ENCODE measurements around the gene IGSF5.
"Not testable (repeated sequence)": the region's sequence is repeated elsewhere in the genome, so short reads cannot be mapped to it uniquely, and the experiment has no call there.

IGSF5 gene

DNA sequence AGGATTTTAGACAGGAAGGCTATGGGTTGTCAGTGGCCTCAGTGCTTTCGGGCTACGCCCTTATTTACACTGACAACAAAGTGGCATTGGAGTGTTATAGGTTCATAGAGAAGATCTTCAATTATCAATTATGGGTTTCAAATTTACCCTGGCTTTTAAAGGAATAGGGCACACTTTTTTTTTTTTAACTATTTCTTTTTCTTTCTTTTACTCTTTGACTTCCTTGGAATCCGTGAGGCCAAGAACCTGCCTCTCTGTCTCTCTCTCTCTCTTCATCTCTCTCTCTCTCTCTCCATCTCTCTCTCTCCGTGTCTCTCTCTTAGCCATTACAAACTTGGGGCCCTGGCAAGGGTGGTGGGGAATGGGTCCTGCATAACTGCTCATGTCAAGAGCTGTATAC lies at the start of gene IGSF5:
IGSF5 (plus strand) TSS at position 301 of the 400 bp plus-strand sequence. CDS start 327 bp downstream, outside the sequence.
- DNase-seq: not testable (repeated sequence)

DNA sequence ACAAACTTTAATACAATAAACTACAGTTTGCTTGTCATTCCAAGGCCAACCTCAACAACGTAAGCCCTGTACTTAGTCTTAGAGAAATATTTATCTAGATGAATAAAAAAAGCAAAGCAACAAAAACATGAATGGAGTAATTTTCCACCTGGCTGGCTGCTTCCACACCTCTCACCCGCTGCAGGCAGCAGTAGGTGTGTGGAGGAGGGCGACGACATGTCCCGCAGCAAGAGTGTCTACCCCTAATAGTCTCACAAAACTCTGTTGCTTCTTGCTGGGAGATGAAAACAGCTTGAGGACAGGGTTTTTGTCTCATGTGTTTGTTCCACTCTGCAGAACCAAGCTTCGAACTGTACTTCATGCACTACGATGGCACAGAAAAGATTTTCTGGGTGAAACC lies 48.8 kb upstream of the IGSF5 start:
- DNase-seq: no peak

DNA sequence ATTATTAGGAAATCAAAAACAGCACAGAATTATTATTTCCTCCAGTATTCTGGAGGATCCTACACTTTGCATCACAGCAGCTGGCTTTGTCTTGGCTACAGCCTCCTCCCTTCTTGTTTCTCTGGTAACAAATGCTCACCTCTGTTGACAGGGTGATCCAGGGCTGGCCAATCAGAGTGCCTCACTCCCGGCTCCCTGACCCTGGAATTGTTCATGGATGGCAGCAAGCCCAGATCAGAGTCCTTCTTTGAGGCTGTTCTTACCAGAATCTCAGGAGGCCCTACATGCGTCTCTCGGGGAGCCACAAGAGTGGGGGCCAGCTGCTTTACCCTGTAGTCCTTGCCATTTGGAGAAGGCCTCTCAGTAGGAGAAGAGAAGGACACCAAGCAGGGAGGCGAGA lies 48.4 kb upstream of the IGSF5 start:
- no peak for DNase-seq

DNA sequence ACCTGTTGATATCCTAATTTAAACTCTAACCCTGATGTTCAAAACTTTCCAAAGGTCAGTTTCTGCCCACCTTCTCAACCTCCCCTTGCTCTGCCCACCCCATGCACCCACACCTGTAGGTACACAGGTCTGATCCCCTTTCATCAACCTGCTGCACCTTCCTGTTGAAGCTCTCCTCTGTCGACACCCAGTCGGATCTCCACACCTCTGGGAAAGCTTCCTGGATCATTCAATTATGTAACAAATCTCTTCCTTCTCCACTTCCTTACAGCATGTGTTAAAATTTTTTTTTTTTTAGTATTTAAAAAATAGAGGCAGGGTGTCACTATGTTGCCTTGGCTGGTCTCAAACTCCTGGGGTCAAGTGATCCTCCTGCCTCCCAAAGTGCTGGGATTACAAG lies 44.7 kb upstream of the IGSF5 start:
- no peak for DNase-seq

DNA sequence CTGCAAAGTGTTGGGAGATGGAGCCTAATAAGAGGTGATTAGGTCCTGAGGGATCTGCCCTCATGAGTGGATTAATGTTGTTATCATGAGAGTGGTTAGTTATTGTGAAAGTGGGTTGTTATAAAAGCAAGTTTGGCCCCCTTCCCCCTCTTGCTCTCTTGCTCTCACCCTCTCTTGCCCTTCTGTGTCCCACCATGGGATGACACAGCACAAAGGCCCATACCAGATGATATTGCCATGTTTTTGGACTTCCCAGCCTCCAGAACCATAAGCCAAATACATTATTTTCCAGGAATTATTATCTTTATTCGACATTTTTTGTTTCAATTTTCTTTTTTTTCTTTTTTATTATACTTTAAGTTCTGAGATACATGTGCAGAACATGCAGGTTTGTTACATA lies 41.4 kb upstream of the IGSF5 start:
- no peak for DNase-seq

DNA sequence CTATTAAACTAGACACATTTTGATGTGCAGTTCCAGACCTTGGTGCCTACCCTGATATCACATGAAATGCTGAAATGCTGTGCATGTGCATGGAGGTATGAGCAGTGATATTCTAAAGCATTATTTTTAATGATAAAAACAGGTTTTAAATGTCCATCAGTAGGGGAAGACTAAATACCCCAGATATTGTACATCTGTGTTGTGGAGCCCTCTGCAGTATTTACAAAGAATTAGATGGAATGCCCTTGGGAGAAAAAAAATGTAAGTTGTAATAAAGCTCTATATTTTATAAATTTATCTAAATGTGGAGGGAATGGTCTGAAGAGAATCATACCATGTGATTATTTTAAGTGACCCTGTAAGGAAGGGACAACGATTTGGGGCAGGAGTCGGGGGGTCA lies 39.1 kb upstream of the IGSF5 start:
- no peak for DNase-seq

DNA sequence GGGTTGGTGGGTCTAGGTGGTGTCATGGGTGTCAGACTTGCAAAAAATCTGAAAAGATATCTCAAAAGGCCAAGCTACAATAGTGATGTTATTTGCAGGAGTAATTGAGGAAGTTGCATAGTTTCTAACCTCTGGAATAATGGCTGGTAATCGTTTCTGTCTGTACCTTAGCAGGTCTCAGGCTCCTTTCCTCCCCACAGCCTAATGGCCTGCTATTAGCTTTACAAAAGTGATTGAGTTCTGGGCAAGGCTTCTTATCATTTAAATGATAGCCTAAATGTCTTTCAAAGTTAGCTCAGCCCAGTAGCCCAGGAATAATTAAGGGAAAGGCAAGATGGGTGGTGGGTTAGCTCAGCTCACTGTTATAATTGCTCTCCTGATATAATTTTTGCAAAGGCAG lies 37.7 kb upstream of the IGSF5 start:
- DNase-seq: no peak

DNA sequence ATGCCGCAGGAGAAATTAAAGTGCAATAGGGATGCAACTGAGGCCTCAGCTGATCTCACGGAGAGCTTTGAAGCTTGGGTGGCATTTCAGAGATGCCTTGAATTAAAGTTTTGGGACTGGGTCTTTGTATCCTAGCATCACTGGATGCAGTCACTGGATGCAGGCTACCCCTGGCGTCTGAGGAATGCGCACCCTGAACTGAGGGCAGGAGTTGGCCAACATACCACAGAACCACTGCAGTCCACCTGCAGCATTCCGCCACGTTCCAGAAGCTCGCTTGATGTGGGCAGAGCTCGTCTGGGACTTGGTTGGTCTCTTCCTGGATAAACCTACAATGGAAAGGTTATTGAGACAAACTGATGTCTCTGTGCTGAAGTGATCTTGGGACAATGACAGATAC lies 34.1 kb upstream of the IGSF5 start:
- DNase-seq: no peak

DNA sequence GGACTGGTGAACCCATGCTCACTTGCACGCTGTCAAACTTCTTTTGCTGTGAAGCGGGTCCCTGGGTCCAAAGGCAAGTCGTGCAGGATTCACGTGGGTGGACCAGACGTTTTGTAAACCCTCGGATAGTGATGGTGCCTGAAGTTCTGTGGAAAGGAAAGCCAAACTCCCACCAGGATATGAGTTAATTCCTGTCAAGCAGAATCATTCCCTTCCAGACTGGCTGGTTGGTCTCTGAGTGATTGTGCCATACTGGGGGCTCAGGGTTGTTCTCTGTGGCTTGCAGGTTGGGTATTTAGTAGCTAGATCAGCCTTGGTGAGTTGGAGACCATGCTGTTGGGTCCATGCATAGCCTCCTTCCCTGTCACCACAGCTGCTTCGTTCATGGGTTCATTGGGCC lies 32.7 kb upstream of the IGSF5 start:
- no peak for DNase-seq

DNA sequence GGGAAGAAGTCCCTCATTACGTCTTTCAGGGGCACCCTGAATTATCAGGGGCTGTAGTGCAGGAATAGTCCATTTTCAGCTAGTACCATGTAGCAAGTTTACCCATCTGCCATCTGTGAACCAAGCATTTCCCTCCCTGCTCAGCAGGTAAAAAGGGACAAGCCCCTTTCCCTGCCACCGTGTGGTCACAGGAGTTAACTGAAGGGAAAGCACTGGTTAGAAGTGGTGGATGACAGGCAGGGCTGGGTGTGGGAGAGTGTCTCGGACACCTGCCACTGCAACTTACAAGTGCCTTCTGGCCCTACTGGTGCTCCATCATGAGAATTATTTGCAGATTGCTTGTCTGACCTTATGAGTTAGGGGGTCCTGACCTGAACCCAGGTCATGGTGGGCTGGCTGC lies 32.0 kb upstream of the IGSF5 start:
- DNase-seq: no peak

DNA sequence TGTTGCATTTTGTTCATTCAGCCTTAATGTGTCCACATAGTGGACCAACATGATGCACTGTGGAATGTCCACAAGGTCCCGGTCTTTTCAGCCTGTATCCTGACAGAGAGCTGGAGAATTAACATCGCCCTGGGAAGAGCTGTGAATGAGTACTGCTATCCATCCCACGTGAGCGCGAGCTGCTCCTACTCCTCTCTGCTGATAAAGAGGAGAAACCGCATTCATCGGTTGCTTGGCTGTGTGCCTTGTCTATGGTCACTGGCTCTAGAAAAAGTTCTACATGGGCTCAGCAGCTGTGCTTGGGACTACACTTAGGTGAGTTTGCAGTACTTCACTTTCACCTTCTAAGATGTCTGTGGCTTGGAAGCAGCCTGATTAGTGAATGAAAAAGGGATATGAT lies 31.1 kb upstream of the IGSF5 start:
- DNase-seq: no peak

DNA sequence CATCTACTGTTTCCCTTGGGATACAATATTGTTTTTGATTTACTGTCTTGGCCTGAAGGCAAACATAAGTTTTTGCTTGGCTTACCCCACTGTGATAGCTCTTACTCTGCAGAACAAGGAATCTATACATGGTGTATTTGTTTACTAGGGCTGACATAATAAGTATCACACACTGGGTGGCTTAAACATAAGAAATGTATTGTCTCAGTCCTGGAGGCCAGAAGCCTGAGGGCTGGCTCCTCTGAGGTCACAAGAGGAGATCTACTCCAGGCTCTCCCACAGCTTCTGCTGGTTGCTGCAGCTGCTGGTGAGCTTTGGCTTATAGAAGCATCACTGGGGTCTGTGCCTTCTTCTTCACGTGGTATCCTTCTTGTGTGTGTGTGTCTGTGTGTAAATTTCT lies 30.7 kb upstream of the IGSF5 start:
- DNase-seq: no peak

DNA sequence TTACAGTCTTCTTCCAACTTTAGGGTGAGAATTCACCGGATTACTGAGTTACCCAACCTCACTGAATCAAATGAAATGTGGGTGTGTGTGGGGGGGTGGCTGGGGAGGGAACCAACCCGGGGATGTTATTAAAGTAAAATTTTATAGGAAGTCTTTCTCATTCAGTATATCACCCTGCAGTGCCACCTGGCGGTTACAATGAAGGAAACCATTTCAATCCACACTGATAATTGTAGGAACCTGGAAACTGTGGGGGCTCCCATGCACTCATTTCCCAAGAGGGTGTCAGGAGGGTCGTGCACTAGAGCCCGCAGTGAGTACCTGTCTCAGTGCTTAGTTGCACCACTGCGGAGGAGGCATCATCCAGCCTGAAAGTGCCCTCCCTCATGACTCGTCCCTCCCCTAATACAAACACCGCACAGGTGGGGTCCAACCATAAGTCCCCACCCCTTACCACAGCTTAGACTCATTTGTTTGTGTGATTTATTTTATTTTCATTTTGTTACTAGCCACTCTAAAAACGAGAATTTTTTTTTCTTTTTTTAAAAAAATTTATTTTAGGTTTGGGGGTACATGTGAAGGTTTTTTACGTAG lies 29.1 kb upstream of the IGSF5 start:
- peak; percentile 19 for DNase-seq

DNA sequence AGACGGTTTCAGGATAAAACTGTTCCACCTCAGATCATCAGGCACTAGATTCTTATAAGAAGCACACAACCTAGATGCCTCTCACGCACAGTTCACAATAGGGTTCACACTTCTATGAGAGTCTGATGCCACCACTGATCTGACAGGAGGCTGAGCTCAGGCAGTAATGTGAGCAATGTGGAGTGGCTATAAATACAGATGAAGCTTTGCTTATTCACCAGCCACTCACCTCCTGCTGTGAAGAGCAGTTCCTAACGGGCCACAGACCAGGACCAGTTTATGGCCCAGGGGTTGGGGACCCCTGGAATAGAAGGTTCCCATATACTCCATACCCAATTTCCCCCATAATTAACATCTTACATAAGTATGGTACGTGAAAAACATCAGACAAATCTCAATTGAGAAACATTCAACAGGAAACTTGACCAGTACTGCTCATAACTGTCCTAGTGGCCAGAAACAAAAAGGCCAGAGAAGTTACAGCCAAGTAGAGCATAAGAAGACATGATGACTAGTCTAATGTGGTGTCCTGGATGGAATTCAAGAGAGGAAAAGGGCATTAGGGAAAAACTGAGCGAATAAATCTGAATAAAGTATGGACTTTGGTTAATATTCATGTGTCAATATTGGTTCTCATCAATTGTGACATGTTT lies 24.7 kb upstream of the IGSF5 start:
- DNase-seq: no peak

DNA sequence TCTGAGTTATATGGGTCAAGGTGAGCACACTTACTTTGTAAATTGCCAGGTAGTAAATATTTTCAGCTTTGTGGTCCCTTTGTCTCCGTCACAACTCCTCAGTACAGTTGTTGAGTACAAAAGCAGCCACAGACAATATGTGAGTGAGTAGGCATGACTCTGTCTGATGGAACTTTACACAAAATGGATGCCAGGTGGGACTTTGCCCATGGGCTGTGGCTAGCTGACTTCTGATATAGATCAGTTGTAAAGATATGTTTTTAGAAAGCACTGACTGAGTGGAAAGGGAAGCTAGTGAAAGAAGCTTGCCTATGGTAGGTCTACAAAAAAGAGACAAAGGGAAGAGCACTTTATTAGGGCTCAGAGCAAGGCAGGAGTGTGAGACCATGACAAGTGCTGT lies 23.1 kb upstream of the IGSF5 start:
- no peak for DNase-seq

DNA sequence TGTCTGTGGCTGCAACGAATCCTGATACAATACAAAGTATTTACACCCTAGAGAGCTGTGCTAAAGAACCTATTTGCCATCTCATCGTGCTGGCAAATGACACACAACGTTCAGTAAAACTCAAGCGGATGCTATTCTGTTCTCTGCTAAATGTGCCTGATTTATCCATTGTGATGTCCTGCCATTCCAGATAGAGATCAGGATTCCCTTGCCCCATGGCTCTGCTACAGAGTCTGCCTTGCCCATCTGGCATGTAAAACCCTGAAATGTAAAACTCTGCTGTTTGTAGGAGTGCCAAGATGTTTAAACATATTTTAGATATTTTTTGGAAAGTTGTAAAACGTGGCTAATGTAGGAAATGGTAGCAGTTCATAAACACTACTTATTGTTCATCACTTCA lies 20.0 kb upstream of the IGSF5 start:
- DNase-seq: no peak

DNA sequence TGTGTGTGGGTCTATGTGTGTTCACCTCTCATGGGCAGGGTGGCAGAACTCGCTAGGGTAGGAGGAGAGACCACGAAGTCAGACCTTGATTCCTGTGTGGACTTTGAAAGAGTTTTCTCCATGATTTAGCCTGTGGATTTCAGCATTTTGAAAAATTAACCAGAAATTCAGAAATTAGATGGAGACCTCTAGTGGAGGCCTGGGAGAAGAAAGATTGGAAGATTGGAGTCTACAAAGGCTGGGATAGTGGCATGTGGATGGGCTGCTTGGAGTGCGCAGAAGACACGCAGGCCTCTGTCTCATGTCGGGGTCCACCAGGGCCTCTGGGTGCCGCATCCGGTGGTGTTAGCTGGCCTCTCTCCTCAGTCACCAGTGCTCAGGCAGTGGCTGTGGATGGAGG lies 18.9 kb upstream of the IGSF5 start:
- no peak for DNase-seq

DNA sequence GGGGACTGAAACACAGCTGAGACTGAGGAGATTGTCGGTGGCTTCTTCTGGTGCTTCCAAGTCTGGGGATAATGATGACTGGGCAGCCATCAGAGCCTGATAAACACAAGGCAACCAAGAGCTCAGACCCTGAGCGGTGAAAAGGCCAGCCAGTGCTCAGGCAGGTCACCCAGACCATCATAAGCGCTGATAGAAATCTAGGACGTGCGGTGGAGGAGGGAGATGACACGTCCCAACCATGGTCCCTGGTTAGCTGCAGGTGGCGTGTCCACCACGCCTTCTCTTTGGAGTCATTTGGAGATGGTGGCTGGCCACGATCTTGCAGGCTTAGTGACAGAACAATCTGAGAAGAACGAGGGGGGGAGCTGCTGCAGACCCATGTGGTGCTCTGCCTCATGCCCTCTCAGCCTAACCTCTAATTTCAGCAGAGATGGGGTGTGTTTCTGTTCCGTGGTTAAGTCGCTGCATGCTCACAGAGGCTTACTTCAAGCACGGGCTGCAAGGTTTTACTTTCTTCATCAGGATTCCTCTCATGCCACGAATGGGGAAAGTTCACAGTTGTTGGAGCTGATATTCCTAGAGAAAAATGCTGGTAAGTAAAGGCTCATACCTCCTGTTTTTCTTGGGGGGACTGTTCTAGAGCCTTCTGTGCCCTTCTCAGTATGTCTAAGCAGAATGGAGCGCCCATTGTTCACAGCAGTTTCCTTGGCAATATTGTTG lies 17.4 kb upstream of the IGSF5 start:
- DNase-seq: no peak

DNA sequence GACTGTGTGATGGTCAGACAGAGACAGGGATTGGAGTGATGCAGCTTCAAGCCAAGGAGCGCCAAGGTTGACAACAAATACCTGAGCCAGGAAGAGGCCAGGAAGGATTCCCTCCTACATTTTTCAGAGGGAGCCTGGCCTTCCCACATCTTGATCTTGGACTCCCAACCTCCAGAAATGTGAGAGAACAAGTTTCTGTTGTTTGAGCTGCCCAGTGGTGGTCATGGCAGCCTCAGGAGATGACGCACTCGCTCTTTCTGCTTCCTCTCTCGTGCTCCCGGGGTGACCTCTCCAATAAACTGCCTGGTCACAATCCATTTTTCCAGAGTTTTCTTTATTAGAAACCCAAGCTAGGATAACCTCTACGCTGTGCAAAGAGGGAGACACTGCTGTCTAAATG lies 16.6 kb upstream of the IGSF5 start:
- no peak for DNase-seq

DNA sequence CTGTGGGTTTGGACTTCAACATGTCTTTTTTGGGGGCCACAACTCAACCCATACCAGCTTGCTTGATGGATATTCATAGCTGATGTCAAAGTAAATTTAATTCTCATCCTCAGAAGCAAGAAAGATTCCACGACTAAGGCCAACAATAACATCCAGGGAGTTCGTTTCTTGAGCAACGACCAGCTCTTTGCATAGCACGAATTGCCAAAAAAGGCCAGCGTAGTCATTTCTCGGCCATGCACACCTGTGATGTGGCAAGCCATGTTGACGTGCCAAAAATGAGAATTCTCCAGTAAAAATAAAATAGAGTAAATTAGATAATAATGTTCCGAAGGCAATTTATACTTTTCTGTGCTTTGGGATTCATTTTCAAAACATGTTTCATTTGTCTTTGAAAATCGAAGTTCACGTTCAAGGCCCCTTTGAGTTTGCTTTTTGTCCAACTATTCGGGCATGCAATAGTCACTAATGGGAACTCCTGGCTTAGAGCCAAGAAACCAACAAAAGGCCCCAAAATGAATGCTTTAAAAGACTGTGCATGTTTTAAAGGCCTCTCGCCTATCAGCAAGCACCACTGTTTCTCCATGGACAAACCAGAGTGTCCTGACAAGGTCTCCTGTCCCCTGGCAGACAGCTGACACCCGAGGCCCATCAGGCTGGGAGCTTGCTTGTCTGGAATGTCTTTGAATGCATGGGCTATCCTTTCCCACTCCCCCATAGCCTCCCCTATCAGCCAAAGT lies 14.4 kb upstream of the IGSF5 start:
- DNase-seq: no peak

DNA sequence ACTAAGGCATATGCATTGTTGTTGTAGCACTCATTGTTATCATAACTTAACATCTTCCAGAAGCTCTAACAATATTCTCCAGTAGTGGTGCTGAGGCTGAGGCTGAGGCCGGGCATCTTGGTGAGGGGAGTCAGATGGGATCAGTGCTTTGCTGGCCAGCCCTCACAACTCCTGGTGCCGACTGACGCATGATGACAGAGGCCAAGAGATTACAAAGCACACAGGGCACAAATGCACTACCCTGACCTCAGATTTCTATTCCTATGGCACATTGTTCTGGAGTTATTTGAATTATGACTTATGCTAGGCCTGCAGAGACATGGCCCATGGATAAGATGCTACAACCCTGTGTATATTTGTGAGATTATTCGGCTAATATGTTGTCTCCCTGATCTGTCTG lies 8.3 kb upstream of the IGSF5 start:
- DNase-seq: no peak

DNA sequence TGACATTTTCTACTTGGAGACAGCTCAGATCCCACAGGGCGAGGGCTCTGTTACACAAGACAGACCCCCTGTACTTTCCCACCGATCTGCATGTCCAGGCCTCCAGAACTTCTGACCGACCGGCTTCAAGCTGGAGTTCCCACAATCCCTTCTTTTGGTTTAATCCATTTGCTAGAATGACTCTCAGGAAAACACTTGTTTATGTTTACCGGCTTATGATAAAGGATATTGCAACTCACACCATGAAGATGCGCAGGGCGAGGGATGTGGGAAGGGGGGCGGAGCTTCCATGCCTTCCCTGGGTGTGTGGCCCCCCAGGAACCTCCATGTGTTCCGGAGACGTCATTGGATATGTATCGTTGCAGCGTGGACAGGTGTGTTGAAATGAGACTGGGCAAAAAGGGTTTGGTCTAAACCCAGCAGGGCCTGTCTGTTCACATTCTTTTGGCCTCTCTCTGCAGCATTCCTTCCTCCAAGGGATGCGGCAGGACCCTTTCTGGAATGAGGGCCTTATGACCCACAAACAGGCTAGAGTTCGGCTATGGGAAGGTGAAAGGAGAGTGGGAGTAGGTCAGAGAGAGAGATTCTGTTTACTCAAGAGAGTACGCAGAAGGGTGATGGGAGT lies 7.5 kb upstream of the IGSF5 start:
- DNase-seq: no peak

DNA sequence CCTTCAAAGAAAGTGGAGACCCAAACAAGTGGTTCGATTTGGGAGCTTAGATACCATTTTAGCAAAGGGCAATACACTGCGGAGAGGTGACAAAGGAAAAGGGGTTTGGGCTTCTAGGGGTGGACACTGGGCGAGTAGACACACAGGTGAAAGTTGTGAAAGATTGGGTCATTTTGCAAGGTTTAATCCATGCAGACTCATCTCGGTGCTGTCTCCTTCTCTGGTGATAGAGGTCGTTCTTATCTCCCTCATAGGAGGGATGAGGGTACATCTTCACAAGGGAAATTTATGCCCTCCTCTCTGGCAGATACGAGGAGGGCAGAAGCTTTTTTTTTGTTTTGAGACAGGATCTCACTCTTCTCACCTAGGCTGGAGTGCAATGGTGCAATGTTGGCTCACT lies 6.4 kb upstream of the IGSF5 start:
- DNase-seq: no peak

All from CD4-positive, alpha-beta T cell treated with Interleukin-21 for 1 hour (primary cell).